OCI-LY3 (cell line): ENCODE measurements around the gene ISG20L2.

Experiments used
- H2AFZ ChIP-seq: fragments of 200-600, 300-600 bp; shearing (Covaris generic); 2 replicates; pipeline ENCODE4 v1.6.0; 2014; ENCODE audit warnings: antibody characterized with exemption, low read depth, low read length
- H3K27ac ChIP-seq: fragments of 200-600, 300-600 bp; sonication (generic); 2 replicates; pipeline ENCODE4 v1.5.1; 2014; ENCODE audit warnings: mild to moderate bottlenecking, low read length, moderate library complexity, mixed read lengths
- H3K27me3 ChIP-seq: fragments of 200-600, 300-600 bp; sonication (generic); 2 replicates; pipeline ENCODE4 v1.6.1; 2014; ENCODE audit warnings: low read depth, low read length, mixed read lengths
- H3K36me3 ChIP-seq: fragments of 200-600, 300-600 bp; sonication (generic); replicated peaks from 2 replicates; pipeline ENCODE3; 2014; ENCODE audit warnings: low read depth, low read length, mixed read lengths
- H3K4me1 ChIP-seq: fragments of 300-600, 200-600 bp; sonication (generic); 2 replicates; pipeline ENCODE4 v1.6.1; 2014; ENCODE audit warnings: low read length, mixed read lengths
- H3K4me2 ChIP-seq: fragments of 200-600, 300-600 bp; sonication (generic); 2 replicates; pipeline ENCODE4 v1.6.1; 2014; ENCODE audit warnings: low read length, mixed read lengths
- H3K4me3 ChIP-seq: fragments of 300-600, 200-600 bp; sonication (generic); 2 replicates; pipeline ENCODE4 v1.5.1; 2014; ENCODE audit warnings: antibody characterized with exemption, mild to moderate bottlenecking, low read length, moderate library complexity
- H3K79me2 ChIP-seq: fragments of 300-600, 200-600 bp; shearing (Covaris generic); 2 replicates; pipeline ENCODE4 v1.6.1; 2014; ENCODE audit warnings: mild to moderate bottlenecking, low read length, mixed read lengths
- H3K9ac ChIP-seq: fragments of 300-600, 200-600 bp; shearing (Covaris generic); 2 replicates; pipeline ENCODE4 v1.6.0; 2014; ENCODE audit warnings: mild to moderate bottlenecking, low read length, moderate library complexity
- H3K9me3 ChIP-seq: fragments of 200-600, 300-600 bp; shearing (Covaris generic); 2 replicates; pipeline ENCODE4 v1.6.1; 2014; ENCODE audit warnings: low read length, mixed read lengths; ENCODE audit not compliant: insufficient read depth
- H4K20me1 ChIP-seq: fragments of 200-600, 300-600 bp; sonication (generic); 2 replicates; pipeline ENCODE4 v1.6.1; 2016; ENCODE audit warnings: low read length, mixed read lengths; ENCODE audit not compliant: insufficient read depth
- EZH2phosphoT487 ChIP-seq: fragments of 200-600 bp; shearing (Covaris generic); IDR thresholded peaks from 2 replicates; pipeline ENCODE4 v1.6.1; 2018; ENCODE audit warnings: antibody characterized with exemption, mixed run types, low read depth
- TF ChIP-seq, protein P1 (sequence below): fragments of 200-600, 300-600 bp; sonication (generic); IDR thresholded peaks from 2 replicates; pipeline ENCODE4 v1.5.1; 2014; ENCODE audit warnings: antibody characterized with exemption, low read length, low read depth

ISG20L2 gene

DNA sequence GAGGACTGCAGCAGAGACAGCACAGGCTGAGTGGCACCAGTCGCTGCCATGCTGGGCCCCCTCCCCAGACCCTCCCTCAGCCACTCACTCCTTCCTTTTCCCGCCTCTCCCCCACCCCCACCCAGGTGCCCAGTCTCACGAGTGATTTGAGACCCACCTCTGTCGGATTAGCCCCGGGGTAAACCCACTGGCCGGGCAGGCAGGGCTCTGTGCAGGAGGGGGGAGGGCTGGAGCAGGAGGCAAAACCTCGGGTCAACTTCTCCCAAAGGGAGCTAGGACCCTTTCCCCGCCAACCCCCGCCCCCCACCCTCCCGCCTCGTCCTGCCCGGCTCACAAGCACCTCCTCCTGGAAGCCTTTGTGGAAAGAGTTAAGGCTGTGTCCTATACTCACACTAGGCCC is 15.8 kb upstream of the ISG20L2 start:
- no peaks in the 10 kb centered on the region for H3K9me3 ChIP-seq
- H3K4me1 ChIP-seq = peaks cover 48% of the 10 kb centered on the region
- no peak overlapping the region for H3K27ac ChIP-seq
- no peak overlapping the region for H3K4me2 ChIP-seq
- H4K20me1 ChIP-seq = peaks cover 30% of the 10 kb centered on the region
- H3K4me3 ChIP-seq = no peak overlapping the region
- TF ChIP-seq, protein P1, sequence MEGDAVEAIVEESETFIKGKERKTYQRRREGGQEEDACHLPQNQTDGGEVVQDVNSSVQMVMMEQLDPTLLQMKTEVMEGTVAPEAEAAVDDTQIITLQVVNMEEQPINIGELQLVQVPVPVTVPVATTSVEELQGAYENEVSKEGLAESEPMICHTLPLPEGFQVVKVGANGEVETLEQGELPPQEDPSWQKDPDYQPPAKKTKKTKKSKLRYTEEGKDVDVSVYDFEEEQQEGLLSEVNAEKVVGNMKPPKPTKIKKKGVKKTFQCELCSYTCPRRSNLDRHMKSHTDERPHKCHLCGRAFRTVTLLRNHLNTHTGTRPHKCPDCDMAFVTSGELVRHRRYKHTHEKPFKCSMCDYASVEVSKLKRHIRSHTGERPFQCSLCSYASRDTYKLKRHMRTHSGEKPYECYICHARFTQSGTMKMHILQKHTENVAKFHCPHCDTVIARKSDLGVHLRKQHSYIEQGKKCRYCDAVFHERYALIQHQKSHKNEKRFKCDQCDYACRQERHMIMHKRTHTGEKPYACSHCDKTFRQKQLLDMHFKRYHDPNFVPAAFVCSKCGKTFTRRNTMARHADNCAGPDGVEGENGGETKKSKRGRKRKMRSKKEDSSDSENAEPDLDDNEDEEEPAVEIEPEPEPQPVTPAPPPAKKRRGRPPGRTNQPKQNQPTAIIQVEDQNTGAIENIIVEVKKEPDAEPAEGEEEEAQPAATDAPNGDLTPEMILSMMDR = no peak
- TF ChIP-seq EZH2phosphoT487 = no peak
- no peak overlapping the region for H3K9ac ChIP-seq
- H2AFZ ChIP-seq = no peak overlapping the region
- H3K79me2 ChIP-seq = peaks cover 65% of the 10 kb centered on the region
- H3K27me3 ChIP-seq = no peaks in the 10 kb centered on the region
- H3K36me3 ChIP-seq = peaks cover 36% of the 10 kb centered on the region

GRCh38 chr1:156743367-156744302 is 15.1 kb upstream of the ISG20L2 start:
- no peak overlapping the region for H3K27ac ChIP-seq
- peaks cover 30% of the 10 kb centered on the region for H4K20me1 ChIP-seq
- H3K36me3 ChIP-seq = peaks cover 36% of the 10 kb centered on the region
- H2AFZ ChIP-seq = no peak overlapping the region
- peaks cover 41% of the 10 kb centered on the region for H3K4me1 ChIP-seq
- no peaks in the 10 kb centered on the region for H3K27me3 ChIP-seq
- peaks cover 65% of the 10 kb centered on the region for H3K79me2 ChIP-seq
- no peak overlapping the region for H3K4me2 ChIP-seq
- no peak overlapping the region for H3K9ac ChIP-seq
- H3K4me3 ChIP-seq = no peak overlapping the region
- TF ChIP-seq EZH2phosphoT487 = no peak
- TF ChIP-seq, protein P1 = no peak
- H3K9me3 ChIP-seq = no peaks in the 10 kb centered on the region

DNA sequence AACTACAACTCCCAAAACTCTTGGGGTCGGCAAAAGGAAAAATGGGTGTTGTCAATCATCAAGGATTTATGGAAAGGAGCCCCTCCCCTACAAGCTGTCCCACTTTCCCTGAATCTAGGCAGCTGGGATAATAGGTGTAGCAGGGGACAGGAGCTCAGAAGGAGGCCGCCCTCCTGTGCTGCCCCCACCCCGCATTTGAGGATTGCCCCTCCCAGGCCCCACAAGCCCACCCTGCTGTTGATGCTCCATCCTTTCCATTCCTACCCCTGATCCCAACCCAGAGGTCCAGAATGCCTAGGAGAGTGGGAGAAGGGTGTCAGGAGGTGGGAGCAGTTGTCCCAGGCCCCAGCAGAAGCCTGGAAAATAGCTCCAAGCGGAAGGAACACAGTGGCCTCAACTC is 14.2 kb upstream of the ISG20L2 start:
- H3K9ac ChIP-seq = no peak overlapping the region
- H3K36me3 ChIP-seq = peaks cover 42% of the 10 kb centered on the region
- H3K4me1 ChIP-seq = peaks cover 32% of the 10 kb centered on the region
- H3K4me2 ChIP-seq = no peak overlapping the region
- no peak overlapping the region for H3K4me3 ChIP-seq
- H3K79me2 ChIP-seq = peaks cover 60% of the 10 kb centered on the region
- H3K27ac ChIP-seq = no peak overlapping the region
- H4K20me1 ChIP-seq = peaks cover 22% of the 10 kb centered on the region
- H3K9me3 ChIP-seq = no peaks in the 10 kb centered on the region
- no peaks in the 10 kb centered on the region for H3K27me3 ChIP-seq
- TF ChIP-seq, protein P1 = no peak
- no peak for TF ChIP-seq EZH2phosphoT487
- no peak overlapping the region for H2AFZ ChIP-seq

DNA sequence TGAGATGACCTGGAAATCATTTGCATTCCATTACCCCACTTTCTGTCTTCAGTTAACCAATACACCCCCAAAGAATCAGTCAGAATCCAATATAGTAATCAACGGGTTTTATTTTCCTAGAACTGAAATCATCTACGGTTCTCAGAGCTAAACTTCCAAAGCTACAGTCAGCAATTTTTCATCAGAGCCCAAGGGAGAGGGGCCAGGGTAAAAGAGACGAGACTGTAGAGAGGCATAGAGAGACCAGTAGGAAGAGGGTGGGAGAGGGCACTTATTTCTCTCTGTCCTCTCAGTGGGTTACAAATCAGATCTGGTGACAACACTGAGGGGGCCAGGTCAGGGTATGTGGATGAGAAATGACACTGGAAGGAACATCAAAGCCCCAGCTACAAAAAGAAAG is 13.5 kb upstream of the ISG20L2 start:
- no peak for TF ChIP-seq EZH2phosphoT487
- TF ChIP-seq, protein P1 = no peak
- Histone ChIP-seq H3K4me3 (peak overlapping the region; percentile 83; the same call in 1 of the 2 replicates), H3K79me2 (peaks cover 53% of the 10 kb centered on the region), H3K36me3 (peaks cover 49% of the 10 kb centered on the region), H2AFZ (no peak overlapping the region), H3K9ac (no peak overlapping the region), H3K4me2 (peak overlapping the region; percentile 75), H3K4me1 (peaks cover 26% of the 10 kb centered on the region), H4K20me1 (peaks cover 16% of the 10 kb centered on the region), H3K27me3 (no peaks in the 10 kb centered on the region), H3K27ac (peak overlapping the region; percentile 81), H3K9me3 (no peaks in the 10 kb centered on the region)
